NCI-H1417 (cell line): ENCODE data around the gene ZNF677.
"Not testable (repeated sequence)": the region's sequence is repeated elsewhere in the genome, so short reads cannot be mapped to it uniquely, and the experiment has no call there.

Source experiments
- DNase-seq, 3 experiments: peaks; one replicate each; lab custom pipeline; 2025; lab: John Stamatoyannopoulos, UW

Gene ZNF677

DNA sequence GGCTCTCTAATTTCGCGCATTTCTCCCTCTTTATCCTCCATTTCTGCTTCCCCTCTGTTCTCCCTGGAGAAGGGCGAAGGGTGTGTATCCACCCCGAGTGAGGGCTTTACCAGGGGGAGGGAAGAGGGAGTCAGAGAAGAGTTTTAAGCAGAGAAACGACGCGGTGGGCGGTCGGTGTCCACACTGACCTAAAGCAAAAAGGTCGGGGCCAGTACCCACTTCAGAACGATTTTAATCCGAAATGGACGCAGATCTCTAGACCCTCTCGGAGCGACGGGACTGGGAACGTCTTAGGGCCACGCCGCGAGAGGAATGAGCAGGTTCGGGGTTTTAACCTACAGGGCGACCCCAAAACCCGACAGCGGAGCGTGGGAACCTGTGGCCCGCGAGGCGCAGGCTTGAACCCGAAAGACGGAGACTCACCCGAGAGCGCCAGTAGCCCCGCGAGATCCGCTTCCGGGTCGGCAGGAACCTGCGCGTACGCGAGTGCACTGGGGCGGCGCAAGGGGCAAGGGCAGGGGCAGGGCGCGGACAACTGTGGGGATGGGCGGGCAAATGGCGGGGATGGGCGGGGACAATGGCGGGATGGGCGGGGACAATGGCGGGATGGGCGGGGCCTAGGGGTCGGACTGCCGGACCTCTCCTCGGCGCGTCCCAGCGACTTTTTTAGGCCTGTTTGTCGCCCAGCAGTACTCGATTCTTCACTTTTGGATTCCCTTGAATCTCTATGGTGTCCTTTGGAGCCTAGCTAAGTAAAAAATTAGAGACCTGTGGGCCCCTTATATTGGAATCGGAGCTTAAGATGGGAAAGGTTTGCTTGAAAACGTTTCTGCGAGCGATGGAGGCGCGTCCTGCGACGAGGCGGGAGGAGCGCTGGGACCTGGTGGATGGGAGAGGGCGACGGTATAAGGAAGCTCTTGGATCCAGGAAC is at the start of gene ZNF677:
TSS of gene ZNF677 (minus strand) at position 463 of the 931 bp plus-strand sequence. CDS start 3,323 bp downstream, outside the sequence.
- peak; percentile 72 to 87 (median 77) for DNase-seq

DNA sequence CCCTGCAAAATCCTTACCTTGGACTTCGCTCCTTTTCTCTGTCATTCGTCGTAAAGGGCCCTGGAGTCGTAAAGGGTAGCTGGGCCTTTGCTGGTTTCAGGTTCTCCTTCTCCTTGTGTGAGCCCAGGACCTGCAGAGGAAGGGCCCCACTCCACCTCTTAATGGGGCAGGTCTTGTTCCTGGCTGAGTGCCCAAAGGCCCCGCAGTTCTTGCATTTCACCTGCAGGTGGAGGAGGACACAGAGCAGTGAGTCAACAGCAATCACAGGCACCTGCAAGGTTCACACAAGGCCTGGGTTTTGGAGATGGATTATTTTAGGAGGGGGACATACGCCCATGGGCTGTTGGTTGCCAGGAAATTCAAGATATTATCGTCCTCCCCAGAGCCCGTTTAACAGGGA is 46.7 kb upstream of the ZNF677 start:
- DNase-seq, result not testable (repeated sequence)

DNA sequence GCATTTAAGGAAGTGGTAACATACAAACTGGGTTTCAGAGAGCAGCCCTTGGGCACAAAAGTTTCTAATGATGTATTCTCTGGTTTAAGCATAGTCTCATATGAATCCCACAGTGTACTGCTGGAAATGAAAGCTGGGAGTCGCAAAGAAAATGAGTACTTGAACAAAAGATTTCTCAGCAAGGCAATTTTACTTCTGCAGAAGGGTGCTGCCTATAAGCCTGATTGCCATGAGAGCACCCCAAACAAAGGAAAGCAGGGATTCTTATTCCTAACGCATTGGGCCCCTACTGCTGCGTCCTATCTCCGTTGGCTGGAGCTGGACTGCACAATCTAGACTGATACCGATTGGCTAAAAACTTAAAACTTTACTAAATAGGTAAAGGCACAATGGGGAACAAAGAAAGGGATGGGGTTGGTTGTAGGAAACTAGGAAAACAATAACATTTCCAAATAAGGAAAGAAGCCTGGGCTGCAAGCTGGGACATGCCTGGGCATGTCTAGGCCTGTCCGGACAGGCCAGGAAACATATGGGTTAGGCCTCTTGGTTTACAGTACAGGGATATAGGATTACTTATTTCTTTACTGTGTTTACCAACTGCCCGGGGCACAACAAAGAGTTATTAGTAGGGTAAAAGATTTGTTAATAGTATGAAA is 40.2 kb upstream of the ZNF677 start:
- no peak for DNase-seq

GRCh38 chr19:53290758-53291549 is 36.3 kb upstream of the ZNF677 start:
- DNase-seq, result no peak

DNA sequence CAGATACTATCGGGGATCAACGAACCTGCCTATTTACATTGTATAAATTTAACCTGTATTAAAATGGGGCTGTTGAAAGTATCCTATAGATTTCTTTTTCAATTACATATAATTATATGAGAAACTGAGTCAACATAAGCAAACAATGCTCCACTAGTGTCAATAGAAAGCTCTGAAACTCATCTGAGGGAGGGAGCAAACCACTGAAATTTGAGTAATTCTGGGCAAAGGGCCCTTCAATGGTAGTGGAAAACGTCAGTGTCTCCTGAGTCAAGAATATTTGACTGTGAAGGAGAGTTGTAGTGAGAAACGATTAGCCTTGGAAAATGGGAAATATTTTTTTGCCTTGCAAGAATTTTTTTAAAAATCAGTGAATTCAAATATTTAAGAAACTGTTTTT is 30.4 kb upstream of the ZNF677 start:
- no peak for DNase-seq

- DNase-seq, result peak in 2 of 3 experiments; percentile 6 to 79
These were observed 27.3 kb upstream of the ZNF677 start for GRCh38 chr19:53281947-53282346.

GRCh38 chr19:53275480-53275879 is 20.8 kb upstream of the ZNF677 start:
- DNase-seq, result no peak

DNA sequence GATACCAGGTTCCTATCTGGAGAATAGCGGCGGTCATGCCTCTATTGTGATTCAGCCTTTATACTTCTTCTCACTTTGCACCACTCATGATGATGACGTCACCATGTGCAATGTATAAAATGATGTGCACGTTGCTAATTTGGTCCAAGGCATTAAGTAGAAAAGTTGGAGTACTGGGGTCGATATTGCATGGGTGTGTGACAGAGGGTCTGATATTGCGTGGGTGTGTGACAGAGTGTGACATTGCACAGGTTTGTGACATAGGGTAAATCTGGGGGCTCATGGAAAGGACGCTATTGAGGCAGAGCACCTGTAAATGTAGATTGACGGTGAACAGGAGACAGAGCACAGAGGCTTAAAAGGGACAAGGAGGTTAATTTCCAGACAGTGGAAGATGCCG is 17.4 kb upstream of the ZNF677 start:
- no peak for DNase-seq

- DNase-seq, result not testable (repeated sequence)
These were observed 15.2 kb upstream of the ZNF677 start for GRCh38 chr19:53269861-53270260.

GRCh38 chr19:53267623-53268022 is 12.9 kb upstream of the ZNF677 start, which contains the start of gene VN1R4:
Gene VN1R4, minus strand, starts transcription at chr19:53267723. Its CDS starts 58 bp downstream, at chr19:53267665.
- DNase-seq, result peak in 1 of 3 experiments; percentile 95

- not testable (repeated sequence) for DNase-seq
These were observed 3.2 kb upstream of the ZNF677 start, which contains the start of gene VN1R2 for GRCh38 chr19:53257715-53258342. Gene VN1R2, plus strand, starts transcription at chr19:53258292. Its CDS starts 84 bp downstream, at chr19:53258376.

GRCh38 chr19:53246498-53246897 is 8.2 kb downstream of the ZNF677 start:
- no peak for DNase-seq

DNA sequence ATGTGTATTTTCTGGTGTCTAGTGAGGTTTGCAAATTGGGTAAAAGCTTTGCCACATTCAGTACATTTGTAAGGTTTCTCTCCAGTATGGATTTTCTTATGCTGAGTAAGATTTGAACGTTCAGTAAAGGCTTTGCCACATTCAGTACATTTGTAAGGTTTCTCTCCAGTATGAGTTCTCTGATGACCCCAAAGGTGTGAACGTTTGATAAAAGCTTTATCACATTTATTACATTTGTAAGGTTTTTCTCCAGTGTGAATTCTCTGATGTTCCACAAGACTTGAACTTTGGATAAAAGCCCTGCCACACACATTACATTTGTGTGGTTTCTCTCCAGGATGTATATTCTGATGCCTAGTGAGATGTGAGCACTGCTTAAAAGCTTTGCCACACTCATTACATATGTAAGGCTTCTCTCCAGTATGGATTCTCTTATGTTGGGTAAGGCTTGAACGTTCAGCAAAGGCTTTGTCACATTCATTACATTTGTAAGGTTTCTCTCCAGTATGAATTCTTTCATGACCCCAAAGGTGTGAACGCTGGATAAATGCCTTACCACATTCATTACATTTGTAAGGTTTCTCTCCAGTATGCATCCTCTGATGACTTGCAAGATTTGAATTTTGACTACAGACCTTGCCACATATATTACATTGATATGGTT is 17.4 kb downstream of the ZNF677 start:
- DNase-seq, result no peak

- no peak for DNase-seq
These were observed 30.1 kb downstream of the ZNF677 start for GRCh38 chr19:53224606-53225005.

DNA sequence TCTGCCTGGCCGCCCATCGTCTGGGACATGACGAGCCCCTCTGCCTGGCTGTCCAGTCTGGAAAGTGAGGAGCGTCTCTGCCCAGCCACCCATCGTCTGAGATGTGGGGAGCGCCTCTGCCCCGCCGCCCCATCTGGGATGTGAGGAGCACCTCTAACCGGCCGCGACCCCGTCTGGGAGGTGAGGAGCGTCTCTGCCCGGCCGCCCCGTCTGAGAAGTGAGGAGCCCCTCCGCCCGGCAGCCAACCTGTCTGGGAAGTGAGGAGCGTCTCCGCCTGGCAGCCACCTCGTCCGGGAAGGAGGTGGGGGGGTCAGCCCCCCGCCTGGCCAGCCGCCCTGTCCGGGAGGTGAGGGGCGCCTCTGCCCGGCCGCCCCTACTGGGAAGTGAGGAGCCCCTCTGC is 32.0 kb downstream of the ZNF677 start:
- not testable (repeated sequence) for DNase-seq

GRCh38 chr19:53212703-53213320 is 41.9 kb downstream of the ZNF677 start:
- no peak for DNase-seq

DNA sequence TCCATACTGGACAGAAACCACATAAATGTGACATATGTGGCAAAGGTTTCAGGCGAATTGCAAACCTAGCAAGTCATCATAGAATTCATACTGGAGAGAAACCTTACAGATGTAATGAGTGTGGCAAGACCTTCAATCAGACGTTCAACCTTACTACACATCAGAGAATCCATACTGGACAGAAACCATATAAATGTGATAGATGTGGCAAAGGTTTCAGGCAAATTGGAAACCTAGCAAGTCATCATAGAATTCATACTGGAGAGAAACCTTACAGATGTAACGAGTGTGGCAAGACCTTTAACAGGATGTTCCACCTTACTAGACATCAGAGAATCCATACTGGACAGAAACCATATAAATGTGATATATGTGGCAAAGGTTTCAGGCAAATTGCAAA is 43.1 kb downstream of the ZNF677 start:
- DNase-seq, result not testable (repeated sequence)

- peak; percentile 88 to 98 (median 94) for DNase-seq
These were observed 57.8 kb downstream of the ZNF677 start for GRCh38 chr19:53196777-53197396.

DNA sequence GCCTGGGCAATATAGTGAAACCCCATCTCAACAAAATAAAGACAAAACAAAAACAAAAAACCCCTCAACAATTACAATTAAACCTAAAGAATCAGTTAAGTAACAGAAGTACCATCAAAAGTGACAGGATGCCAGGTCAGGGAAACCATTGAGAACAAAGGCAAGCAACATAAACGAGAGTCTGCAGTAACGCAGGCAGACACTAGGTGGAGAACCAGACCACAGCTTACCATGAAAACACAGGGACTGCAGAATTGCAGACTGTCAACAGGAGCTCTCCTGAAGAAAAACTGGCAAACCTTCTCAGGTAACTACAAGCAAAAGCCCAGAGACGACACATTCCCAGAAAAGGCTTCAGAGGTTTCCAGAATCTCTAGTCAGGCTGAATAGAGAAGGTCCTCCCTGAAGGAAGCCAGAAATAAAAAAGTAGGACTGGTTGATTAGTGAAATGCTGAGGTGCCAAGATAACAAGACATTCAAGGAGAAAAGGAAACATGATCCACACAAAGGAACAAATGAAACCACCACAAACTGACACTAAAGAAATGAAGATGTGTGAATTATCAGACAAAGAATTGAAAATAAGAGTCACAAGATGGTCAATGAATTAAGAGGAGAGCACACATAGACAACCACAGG is 59.3 kb downstream of the ZNF677 start:
- peak; percentile 71 to 89 (median 85) for DNase-seq
